GM20000 (cell line): ENCODE data around the gene APBB1IP.

Source experiments
- DNase-seq: peaks from one replicate; pipeline ENCODE4 v3.0.0; 2012; ENCODE audit warnings: low spot score
- TF ChIP-seq, protein P1 (sequence below): IDR thresholded peaks from 2 replicates; pipeline ENCODE4 v1.5.1; 2012; ENCODE audit warnings: mild to moderate bottlenecking, control low read depth; ENCODE audit errors: extremely low read depth, missing control alignments

Gene APBB1IP

DNA sequence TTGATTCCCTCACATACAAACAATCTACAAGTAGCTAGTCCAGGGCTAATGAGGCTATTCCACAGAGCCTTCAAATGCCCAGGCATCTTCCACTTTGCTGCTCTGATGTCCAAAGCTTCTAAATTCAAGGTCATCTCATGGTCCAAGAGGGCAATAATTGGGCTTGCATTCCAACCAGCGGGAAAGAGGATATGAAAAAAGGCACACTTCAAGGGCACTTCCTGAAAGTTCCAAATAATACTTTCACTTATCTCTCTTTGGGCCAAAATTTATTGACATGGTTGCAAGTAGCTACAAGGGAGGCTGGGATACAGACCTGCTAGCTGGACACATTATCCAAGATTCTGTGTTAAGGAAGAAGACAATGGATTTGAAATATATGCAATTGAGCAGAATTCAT lies 25.2 kb upstream of the APBB1IP start:
- TF ChIP-seq, protein P1, sequence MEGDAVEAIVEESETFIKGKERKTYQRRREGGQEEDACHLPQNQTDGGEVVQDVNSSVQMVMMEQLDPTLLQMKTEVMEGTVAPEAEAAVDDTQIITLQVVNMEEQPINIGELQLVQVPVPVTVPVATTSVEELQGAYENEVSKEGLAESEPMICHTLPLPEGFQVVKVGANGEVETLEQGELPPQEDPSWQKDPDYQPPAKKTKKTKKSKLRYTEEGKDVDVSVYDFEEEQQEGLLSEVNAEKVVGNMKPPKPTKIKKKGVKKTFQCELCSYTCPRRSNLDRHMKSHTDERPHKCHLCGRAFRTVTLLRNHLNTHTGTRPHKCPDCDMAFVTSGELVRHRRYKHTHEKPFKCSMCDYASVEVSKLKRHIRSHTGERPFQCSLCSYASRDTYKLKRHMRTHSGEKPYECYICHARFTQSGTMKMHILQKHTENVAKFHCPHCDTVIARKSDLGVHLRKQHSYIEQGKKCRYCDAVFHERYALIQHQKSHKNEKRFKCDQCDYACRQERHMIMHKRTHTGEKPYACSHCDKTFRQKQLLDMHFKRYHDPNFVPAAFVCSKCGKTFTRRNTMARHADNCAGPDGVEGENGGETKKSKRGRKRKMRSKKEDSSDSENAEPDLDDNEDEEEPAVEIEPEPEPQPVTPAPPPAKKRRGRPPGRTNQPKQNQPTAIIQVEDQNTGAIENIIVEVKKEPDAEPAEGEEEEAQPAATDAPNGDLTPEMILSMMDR, result no peak
- DNase-seq, result no peak

DNA sequence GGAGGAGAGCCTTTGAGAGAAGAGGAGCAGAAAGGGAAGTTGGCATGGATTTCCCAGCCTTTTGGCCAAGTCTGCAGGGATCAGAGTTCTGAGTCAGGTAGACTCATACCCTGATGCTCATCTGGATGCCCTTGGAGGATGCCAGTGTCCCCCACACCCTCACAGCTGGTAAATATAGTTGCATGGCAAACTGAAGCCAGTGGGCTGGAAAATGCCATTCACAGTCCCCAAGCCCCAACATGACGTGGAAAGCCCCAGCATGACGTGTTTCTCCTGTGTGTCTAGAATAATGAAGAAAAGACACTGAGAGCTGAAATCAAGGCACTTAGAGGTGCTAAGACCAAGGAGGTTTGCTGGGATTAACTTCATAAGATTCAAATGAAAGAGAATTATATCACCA lies 24.8 kb upstream of the APBB1IP start:
- TF ChIP-seq, protein P1, result no peak

DNA sequence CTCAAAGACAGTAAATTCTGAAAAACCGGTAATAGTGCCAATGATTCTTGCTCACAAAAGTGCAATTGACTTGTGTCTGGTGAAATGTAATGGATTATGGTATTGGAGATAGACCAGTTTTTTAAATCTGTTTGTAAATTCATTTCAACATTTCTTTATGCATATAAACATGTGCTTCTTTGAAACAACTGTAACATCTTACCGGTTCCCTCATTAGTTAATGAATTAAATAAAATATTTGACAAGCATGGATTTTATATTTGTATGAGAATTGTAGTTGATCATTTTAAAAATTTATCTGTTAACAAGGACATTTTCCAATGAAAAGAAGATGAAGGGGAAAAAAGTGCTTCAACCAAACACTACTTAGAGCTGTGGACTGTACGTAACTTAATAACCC lies 21.0 kb upstream of the APBB1IP start:
- TF ChIP-seq, protein P1, result no peak
- no peak for DNase-seq

More for the DNA sequence above, 24.8 kb upstream of the APBB1IP start:
- no peak for DNase-seq

DNA sequence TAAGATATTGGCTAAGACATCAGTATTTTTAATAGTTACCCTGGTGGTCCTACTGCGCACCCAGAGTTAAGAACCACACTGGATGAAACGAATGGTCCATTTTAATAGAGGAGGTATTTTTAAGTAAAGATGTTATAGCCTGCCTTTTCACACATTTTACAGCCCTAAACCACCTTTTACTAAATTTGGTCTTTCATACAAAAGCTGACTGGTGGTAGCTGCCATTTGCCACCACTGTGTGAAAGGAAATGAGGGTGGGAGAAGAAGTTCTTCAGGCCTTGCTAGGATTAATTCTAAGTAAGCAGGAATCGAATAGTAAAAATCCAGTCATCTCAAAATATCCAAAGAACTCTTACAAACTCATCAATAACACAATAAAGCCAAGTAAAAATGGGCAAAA lies 15.2 kb upstream of the APBB1IP start:
- TF ChIP-seq, protein P1, result no peak
- DNase-seq, result no peak

DNA sequence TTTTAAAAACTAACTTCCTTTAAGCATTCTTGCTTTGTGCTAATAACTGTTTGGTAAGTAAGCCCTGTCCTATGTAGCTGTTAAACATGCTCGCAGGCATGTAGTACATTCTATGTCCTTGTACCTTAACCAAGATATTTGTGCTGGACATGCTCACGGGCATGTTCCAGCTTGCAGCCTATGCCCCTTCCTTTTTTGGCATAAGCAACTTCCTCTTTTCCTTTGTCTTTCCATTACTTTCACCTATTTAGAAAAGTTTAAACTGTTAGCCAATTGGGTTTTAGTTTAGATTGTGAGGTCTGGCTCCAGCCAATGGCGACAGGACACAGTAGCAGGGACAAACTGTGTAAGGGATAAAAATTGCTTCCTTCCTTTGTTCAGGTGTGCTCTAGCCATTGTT lies 14.4 kb upstream of the APBB1IP start:
- TF ChIP-seq, protein P1, result no peak
- DNase-seq, result no peak

DNA sequence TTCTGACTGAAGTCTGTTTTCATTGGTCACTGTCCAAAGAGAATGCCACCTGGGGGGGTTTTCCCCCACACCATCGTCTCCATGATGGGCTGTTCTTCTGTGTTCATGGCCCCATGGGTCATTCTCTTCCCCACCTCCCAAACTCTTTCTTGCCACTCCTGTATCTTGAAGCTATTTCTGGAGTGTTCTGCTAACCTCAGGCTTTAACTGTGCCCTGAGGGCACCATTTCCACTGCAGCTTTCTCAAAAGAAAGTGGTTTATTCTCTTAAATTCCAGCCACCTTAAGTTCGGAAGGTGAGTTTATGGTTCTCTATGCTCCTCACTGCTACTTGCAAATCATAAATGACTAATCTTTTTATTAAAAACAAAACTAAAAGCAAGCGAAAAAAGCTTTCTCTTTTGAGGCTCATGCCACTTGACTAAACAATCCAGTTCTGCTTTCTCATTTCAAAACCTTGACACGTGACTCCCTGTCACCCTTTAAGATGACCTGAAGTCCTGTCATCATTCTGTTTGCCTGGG lies 7.4 kb upstream of the APBB1IP start:
- peak; percentile 83 for DNase-seq
- TF ChIP-seq, protein P1, result no peak

DNA sequence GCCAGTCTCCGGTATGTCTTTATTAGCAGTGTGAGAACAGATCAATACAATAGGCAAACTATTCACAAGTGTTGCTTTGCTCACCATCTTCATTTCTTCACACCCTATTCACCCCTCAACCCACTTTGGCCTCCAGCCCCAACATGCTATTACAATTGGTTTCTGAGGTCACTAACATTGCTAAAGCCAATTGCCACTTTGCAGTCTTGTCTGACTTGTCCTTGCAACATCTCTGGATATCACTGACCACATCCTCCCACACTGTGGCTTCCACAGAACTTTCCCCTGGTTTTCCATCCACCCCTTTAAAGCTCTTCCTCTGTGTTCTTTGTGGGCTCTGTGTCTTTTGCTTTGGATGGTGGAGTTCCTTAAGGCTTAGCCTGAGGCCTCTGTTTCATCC lies 5.2 kb upstream of the APBB1IP start:
- TF ChIP-seq, protein P1, result no peak
- DNase-seq, result no peak

DNA sequence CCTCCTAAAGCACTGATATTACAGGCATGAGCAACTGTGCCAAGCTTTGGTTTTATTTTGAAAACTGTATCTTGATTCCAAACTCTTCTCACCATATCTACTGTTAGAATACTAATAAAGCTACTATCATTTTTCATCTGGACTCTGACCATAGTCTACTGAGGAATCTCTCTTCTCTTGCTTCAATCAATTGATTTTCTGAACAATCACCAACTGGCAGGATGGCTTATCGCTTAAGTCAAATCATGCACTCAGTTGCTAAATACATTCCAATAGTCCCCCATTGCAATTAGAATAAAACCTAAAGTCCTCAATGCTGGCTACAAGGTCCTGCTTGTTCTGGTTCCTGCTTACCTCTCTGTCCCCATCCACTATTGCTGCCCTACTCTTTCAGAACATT lies 2.3 kb upstream of the APBB1IP start:
- TF ChIP-seq, protein P1, result no peak

More for the DNA sequence above, 2.3 kb upstream of the APBB1IP start:
- DNase-seq, result no peak
